Liver (tissue), 9 donors: ENCODE data around the gene WIPF2. TPM values are rescaled to one million over a fixed set of nuclear protein-coding genes. Genes with fewer than 3 reads are reported as not detected.

Source experiments
- DNase-seq: peaks from one replicate; pipeline ENCODE4 v3.0.0-alpha.2; 2017; ENCODE audit warnings: low spot score
- H3K27ac ChIP-seq, 2 donors: one replicate each; pipeline ENCODE4 v1.7.0; 2013; ENCODE audit warnings: inconsistent platforms in 2 of 2, low read length in 2 of 2, control low read depth in 1 of 2, low read depth in 1 of 2, mild to moderate bottlenecking in 1 of 2
- H3K27me3 ChIP-seq, 4 donors: one replicate each; pipeline versions ENCODE4 v1.6.1 to v1.7.0; 2013; ENCODE audit warnings: low read length in 3 of 4, inconsistent platforms in 1 of 4, mild to moderate bottlenecking in 1 of 4, moderate library complexity in 1 of 4; ENCODE audit not compliant: control insufficient read depth in 4 of 4, insufficient read depth in 4 of 4
- H3K36me3 ChIP-seq, 4 donors: one replicate each; pipeline versions ENCODE4 v1.6.1 to v1.7.0; 2013; ENCODE audit warnings: low read length in 3 of 4, mild to moderate bottlenecking in 3 of 4, low read depth in 1 of 4, moderate library complexity in 1 of 4; ENCODE audit not compliant: control insufficient read depth in 4 of 4, insufficient read depth in 3 of 4
- H3K4me1 ChIP-seq, 4 donors: one replicate each; pipeline versions ENCODE4 v1.6.1 to v1.7.0; 2013; ENCODE audit warnings: low read length in 3 of 4, mild to moderate bottlenecking in 3 of 4, moderate library complexity in 1 of 4; ENCODE audit not compliant: control insufficient read depth in 4 of 4, insufficient read depth in 4 of 4
- H3K4me3 ChIP-seq, 3 donors: one replicate each; pipeline versions ENCODE4 v1.6.1 to v1.7.0; 2013; ENCODE audit warnings: low read length in 3 of 3, control low read depth in 1 of 3, low read depth in 1 of 3, mild to moderate bottlenecking in 1 of 3
- H3K9ac ChIP-seq, 2 donors: one replicate each; pipeline ENCODE4 v1.7.0; 2013; ENCODE audit warnings: low read length in 2 of 2, mild to moderate bottlenecking in 2 of 2, moderate library complexity in 2 of 2, control low read depth in 1 of 2, low read depth in 1 of 2
- H3K9me3 ChIP-seq, 4 donors: one replicate each; pipeline versions ENCODE4 v1.6.1 to v1.7.0; 2013; ENCODE audit warnings: low read length in 3 of 4; ENCODE audit not compliant: control insufficient read depth in 4 of 4
- ATF3 ChIP-seq: IDR thresholded peaks from 2 replicates; pipeline ENCODE4 v1.6.1; 2016; ENCODE audit warnings: antibody characterized with exemption
- CTCF ChIP-seq: fragments of 150-350 bp; IDR thresholded peaks from 2 replicates; pipeline ENCODE4 v1.5.1; 2017; ENCODE audit warnings: improper control_type of control experiment, low read depth, low read length; ENCODE audit not compliant: missing input control
- EGR1 ChIP-seq, 2 donors: IDR thresholded peaks; 2 replicates each; pipeline ENCODE4 v1.6.1; 2016 to 2018; ENCODE audit warnings: antibody characterized with exemption in 2 of 2, low read depth in 2 of 2
- FOXA1 ChIP-seq: IDR thresholded peaks from 2 replicates; pipeline ENCODE4 v1.6.1; 2016; ENCODE audit warnings: antibody characterized with exemption
- FOXA2 ChIP-seq: IDR thresholded peaks from 2 replicates; pipeline ENCODE4 v1.6.1; 2016; ENCODE audit warnings: antibody characterized with exemption
- GABPA ChIP-seq, 2 donors: IDR thresholded peaks in 1 of 2; conservative IDR thresholded peaks in 1 of 2; 2 replicates each; pipeline ENCODE4 v1.6.1; 2016; ENCODE audit warnings: antibody characterized with exemption in 2 of 2, mild to moderate bottlenecking in 1 of 2, moderate library complexity in 1 of 2
- HNF4A ChIP-seq, 2 donors: conservative IDR thresholded peaks; 2 replicates each; pipeline ENCODE4 v1.6.1; 2016; ENCODE audit warnings: antibody characterized with exemption in 2 of 2, mild to moderate bottlenecking in 2 of 2
- HNF4G ChIP-seq: IDR thresholded peaks from 2 replicates; pipeline ENCODE4 v1.6.1; 2016; ENCODE audit warnings: antibody characterized with exemption
- JUND ChIP-seq, 2 donors: IDR thresholded peaks; 2 replicates each; pipeline ENCODE4 v1.6.1; 2016; ENCODE audit warnings: antibody characterized with exemption in 2 of 2
- MAX ChIP-seq: IDR thresholded peaks from 2 replicates; pipeline ENCODE4 v1.6.1; 2016; ENCODE audit warnings: antibody characterized with exemption
- NR2F2 ChIP-seq: IDR thresholded peaks from 2 replicates; pipeline ENCODE4 v1.6.1; 2016; ENCODE audit warnings: antibody characterized with exemption
- RAD21 ChIP-seq, 2 donors: IDR thresholded peaks; 2 replicates each; pipeline ENCODE4 v1.6.1; 2016; ENCODE audit warnings: antibody characterized with exemption in 2 of 2, mild to moderate bottlenecking in 2 of 2
- REST ChIP-seq: IDR thresholded peaks from 2 replicates; pipeline ENCODE4 v1.6.1; 2016; ENCODE audit warnings: antibody characterized with exemption, mild to moderate bottlenecking
- RXRA ChIP-seq, 2 donors: IDR thresholded peaks; 2 replicates each; pipeline ENCODE4 v1.6.1; 2017 to 2018; ENCODE audit warnings: antibody characterized with exemption in 2 of 2, mild to moderate bottlenecking in 1 of 2
- SP1 ChIP-seq: IDR thresholded peaks from 2 replicates; pipeline ENCODE4 v1.6.1; 2018; ENCODE audit warnings: antibody characterized with exemption, mild to moderate bottlenecking
- TAF1 ChIP-seq: conservative IDR thresholded peaks from 2 replicates; pipeline ENCODE4 v1.6.1; 2016; ENCODE audit warnings: antibody characterized with exemption, mild to moderate bottlenecking
- YY1 ChIP-seq: IDR thresholded peaks from 2 replicates; pipeline ENCODE4 v1.6.1; 2016; ENCODE audit warnings: antibody characterized with exemption, mild to moderate bottlenecking
- ZBTB33 ChIP-seq: IDR thresholded peaks from 2 replicates; pipeline ENCODE4 v1.6.1; 2016; ENCODE audit warnings: antibody characterized with exemption
- WGBS: extraction: QIAGEN DNeasy Blood & Tissue Kit; methylation state at CpG from one replicate; pipeline ENCODE4 v1.1.7; 2013; 5-methylcytosine and 5-hydroxymethylcytosine counted together
- polyA plus RNA-seq, 2 donors: library from polyadenylated mRNA; stranded (reverse) in 1 of 2; unstranded in 1 of 2; fragments of 200-250 nt in 1 of 2; fragments of >200 nt in 1 of 2; fragmentation: Nextera tagmentation in 1 of 2; extraction: Ambion mirVana in 1 of 2; gene quantifications; one replicate each; pipeline versions ENCODE4 v1.2.1 to v1.2.3, GENCODE V29; 2013 to 2015
- total RNA-seq, 2 donors: library from RNA; depleted of rRNA; stranded (reverse); fragments of >200 nt; gene quantifications; one replicate each; pipeline ENCODE4 v1.2.3, GENCODE V29; 2014
- donor health status: healthy.
- donor health status: healthy.
- donor health status: healthy.
- donor health status: healthy.
- donor health status: healthy.

WIPF2 gene
- total and polyA plus RNA-seq, 4 donors, result 4.4 to 5.6 (median 5.2) TPM

GRCh38 chr17:40284085-40284713, 65.1 kb downstream of the WIPF2 start (continued):
- TF ChIP-seq CTCF, result peak; percentile 25

GRCh38 chr17:40286473-40286872, 67.4 kb downstream of the WIPF2 start:
- no peak for TF ChIP-seq ATF3
- no peak for TF ChIP-seq FOXA1
- no peak for TF ChIP-seq EGR1 (IDR thresholded peaks at IDR 0.05; ENCODE audit: low read depth in 2 of 2)
- TF ChIP-seq MAX, result no peak
- TF ChIP-seq REST, result no peak
- TF ChIP-seq FOXA2, result no peak
- TF ChIP-seq GABPA (IDR thresholded peaks at IDR 0.05 in 1 of 2, conservative IDR thresholded peaks at IDR 0.05 in 1 of 2), result no peak
- no peak for TF ChIP-seq CTCF
- TF ChIP-seq NR2F2, result no peak
- TF ChIP-seq HNF4A (conservative IDR thresholded peaks at IDR 0.05), result no peak
- TF ChIP-seq RXRA (IDR thresholded peaks at IDR 0.05), result no peak
- no peak for TF ChIP-seq ZBTB33
- TF ChIP-seq JUND (IDR thresholded peaks at IDR 0.05), result no peak
- no peak for TF ChIP-seq RAD21 (IDR thresholded peaks at IDR 0.05)
- no peak for TF ChIP-seq SP1
- no peak for TF ChIP-seq HNF4G
- TF ChIP-seq YY1, result no peak
- no peak for TF ChIP-seq TAF1
- no peaks in the 10 kb centered on the region for H3K9me3 ChIP-seq
- no peak for DNase-seq
- no peak overlapping the region for H3K9ac ChIP-seq
- peaks cover 1 to 21% (median 17%) of the 10 kb centered on the region in 4 donors for H3K4me1 ChIP-seq
- 96% methylated on average over 2 of the region's 2 CpGs for WGBS
- peaks cover 0 to 5% (median 2%) of the 10 kb centered on the region in 4 donors for H3K36me3 ChIP-seq
- no peak overlapping the region for H3K27ac ChIP-seq
- H3K4me3 ChIP-seq, result no peak overlapping the region
- H3K27me3 ChIP-seq, result no peaks in the 10 kb centered on the region
